ENCODE results near the gene COA6.

Gene COA6

GRCh38 chr1:234331507-234331906 lies 41.7 kb upstream of the COA6 start:
- H3K4me3 ChIP-seq: no peak overlapping the region
- TF ChIP-seq CTCF (IDR thresholded peaks at IDR 0.05): no peak
- no peak for DNase-seq (ENCODE audit: low spot score)
- no peak overlapping the region for H3K27ac ChIP-seq

- DNase-seq (ENCODE audit: low spot score): no peak
- Histone ChIP-seq H3K4me3 (no peak overlapping the region), H3K27ac (no peak overlapping the region)
- no peak for TF ChIP-seq CTCF (IDR thresholded peaks at IDR 0.05)
These were observed 36.9 kb upstream of the COA6 start for GRCh38 chr1:234336359-234336758.

- no peak for DNase-seq (ENCODE audit: low spot score)
- TF ChIP-seq CTCF (IDR thresholded peaks at IDR 0.05): no peak
- no peak overlapping the region for H3K27ac ChIP-seq
- no peak overlapping the region for H3K4me3 ChIP-seq
These were observed 36.0 kb upstream of the COA6 start for GRCh38 chr1:234337233-234337632.

GRCh38 chr1:234340528-234340927 lies 32.7 kb upstream of the COA6 start:
- no peak for TF ChIP-seq CTCF (IDR thresholded peaks at IDR 0.05)
- Histone ChIP-seq H3K27ac (no peak overlapping the region), H3K4me3 (no peak overlapping the region)
- DNase-seq (ENCODE audit: low spot score): no peak

GRCh38 chr1:234342774-234343173 lies 30.5 kb upstream of the COA6 start:
- Histone ChIP-seq H3K27ac (no peak overlapping the region), H3K4me3 (no peak overlapping the region)
- no peak for TF ChIP-seq CTCF (IDR thresholded peaks at IDR 0.05)
- no peak for DNase-seq (ENCODE audit: low spot score)

GRCh38 chr1:234345237-234345636 lies 28.0 kb upstream of the COA6 start:
- no peak for TF ChIP-seq CTCF (IDR thresholded peaks at IDR 0.05)
- H3K4me3 ChIP-seq: no peak overlapping the region
- no peak for DNase-seq (ENCODE audit: low spot score)
- no peak overlapping the region for H3K27ac ChIP-seq

GRCh38 chr1:234348964-234349363 lies 24.3 kb upstream of the COA6 start:
- DNase-seq (ENCODE audit: low spot score): no peak
- no peak overlapping the region for H3K27ac ChIP-seq

More at GRCh38 chr1:234348964-234349363, 24.3 kb upstream of the COA6 start:
- H3K4me3 ChIP-seq: no peak overlapping the region
- TF ChIP-seq CTCF (IDR thresholded peaks at IDR 0.05): no peak

Data from coronary artery (tissue), 2 donors.